HG03097 (cell line): ENCODE results near the gene CAMSAP2.
"Not testable (repeated sequence)": the region's sequence is repeated elsewhere in the genome, so short reads cannot be mapped to it uniquely, and the experiment has no call there.

ENCODE experiments used
- ATAC-seq: cut with Tn5 transposase; IDR thresholded peaks from one replicate; pipeline ENCODE4 v1.9.1; 2021; ENCODE audit not compliant: unreplicated experiment, low FRiP score

The CAMSAP2 gene

DNA sequence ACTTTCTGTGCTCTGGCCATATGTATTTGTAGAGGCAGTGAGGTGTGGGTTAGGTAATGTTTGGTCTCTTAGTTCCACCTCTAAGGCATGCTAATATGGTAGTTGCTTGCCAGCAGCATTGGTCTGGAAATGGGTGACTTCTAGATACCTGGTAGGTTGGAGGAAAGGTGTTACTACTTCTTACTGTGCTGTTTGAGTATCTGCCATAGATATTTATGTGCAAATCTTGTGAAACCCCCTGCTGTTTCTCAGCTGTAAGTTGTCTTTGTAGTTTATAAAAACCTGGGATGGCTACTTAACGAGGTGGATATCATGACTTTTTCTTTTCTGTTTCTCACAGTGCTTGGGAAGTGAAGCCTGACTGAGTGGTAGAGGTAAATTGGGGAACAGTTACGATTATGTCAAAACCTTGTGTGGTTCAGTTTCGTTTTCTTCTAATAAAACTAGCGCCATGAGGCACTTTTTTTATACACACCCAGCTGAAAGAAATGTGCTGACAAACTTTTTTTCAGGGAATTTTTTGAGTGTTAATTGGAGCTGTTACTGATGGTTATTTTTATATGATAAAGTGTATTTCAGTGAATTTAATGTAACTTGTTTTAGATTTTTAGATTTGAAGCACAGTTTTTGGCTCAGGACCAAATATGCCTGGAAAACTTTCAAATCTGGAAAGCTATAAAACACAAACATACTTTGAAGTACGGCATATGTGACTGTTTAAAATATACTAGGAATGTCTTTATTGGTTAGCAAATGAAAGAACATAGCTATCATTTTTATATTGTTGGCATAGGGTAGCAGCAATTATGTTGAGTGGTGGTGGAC, 42.1 kb downstream of the CAMSAP2 start:
- no peak for ATAC-seq

DNA sequence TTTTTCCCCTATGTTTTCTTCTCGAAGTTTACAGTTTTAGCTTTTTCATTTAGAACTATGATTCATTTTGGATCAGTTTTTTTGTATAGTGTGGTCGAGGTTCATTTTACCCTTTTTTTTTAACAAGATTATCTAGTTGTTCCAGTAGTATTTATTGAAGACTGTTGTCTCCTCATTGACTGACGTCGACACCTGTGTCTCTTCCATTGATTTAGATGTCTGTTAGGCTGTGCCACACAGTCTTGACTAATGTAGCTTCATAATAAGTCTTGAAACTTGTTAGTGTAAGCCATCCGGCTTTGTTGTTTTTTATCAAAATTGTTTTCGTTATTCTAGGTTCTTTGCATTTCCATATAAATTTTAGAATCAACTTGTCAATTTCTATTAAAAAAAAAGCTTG, 45.2 kb downstream of the CAMSAP2 start:
- no peak for ATAC-seq

DNA sequence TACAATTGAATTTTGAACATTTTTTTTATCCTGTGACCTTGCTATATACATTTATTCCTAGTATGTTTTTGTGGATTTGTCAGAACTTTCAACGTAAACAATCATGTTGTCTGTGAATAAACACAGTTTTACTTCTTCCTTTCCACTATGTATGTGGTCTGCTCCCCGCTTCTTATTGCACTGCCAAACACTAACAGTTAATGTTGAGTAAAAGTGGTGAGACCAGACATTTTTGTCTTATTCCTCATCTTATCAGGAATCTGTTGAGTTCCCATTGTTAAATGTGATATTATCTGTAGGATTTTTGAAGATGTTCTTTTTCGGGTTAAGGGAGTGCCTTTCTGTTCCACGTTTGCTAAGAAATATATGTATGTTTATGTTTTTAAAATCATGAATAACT, 45.9 kb downstream of the CAMSAP2 start:
- ATAC-seq = no peak

DNA sequence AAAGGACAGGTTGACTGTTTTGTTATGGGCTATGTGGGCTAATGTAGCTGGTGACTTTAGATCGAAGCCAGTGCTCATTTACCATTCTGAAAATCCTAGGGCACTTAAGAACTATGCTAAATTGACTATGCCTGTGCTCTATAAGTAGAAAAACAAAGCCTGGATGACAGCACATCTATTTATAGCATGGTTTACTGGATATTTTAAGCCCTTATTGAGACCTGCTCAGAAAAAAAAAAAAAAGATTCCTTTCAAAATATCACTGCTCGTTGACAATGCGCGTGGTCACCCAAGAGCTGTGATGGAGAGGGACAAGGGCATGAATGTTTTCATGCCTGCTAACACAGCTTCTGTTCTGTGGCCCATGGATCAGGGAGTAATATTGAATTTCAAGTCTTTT, 48.1 kb downstream of the CAMSAP2 start:
- no peak for ATAC-seq

DNA sequence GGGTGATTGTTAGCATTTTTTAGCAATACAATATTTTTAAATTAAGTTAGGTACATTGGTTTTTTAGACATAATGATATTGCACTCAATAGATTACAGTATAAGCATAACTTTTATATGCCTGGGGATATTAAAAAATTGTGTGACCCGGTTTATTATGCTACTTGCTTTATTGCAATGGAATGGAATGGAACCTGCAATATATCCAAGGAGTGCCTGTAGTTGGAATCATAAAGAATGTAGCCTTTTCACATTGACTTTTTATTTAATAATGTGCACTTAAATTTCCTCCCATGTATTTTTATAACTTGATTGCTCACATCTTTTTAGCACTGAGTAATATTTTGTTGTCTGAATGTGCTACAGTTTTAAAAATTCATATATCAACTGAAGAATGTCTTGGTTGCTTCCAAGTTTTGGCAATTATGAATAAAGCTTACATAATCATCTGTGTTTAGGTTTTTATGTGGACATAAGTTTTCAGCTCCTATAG, 49.2 kb downstream of the CAMSAP2 start:
- no peak for ATAC-seq

DNA sequence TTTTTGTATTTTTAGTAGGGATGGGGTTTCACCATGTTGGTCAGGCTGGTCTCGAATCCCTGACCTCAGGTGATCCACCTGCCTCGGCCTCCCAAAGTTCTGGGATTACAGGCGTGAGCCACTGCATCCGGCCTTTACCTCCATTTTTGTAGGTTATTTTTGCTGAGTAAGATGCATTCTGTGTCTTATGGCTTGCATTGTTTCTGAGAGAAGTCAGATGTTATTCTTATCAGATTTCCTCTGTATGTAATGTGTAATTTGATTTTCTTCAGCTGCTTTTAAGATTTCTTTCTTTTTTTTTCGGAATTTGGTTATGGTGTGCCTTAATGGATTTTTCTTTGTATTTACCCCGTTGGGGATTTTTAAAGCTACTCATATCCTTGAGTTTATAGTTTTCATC, 52.3 kb downstream of the CAMSAP2 start:
- ATAC-seq = not testable (repeated sequence)

DNA sequence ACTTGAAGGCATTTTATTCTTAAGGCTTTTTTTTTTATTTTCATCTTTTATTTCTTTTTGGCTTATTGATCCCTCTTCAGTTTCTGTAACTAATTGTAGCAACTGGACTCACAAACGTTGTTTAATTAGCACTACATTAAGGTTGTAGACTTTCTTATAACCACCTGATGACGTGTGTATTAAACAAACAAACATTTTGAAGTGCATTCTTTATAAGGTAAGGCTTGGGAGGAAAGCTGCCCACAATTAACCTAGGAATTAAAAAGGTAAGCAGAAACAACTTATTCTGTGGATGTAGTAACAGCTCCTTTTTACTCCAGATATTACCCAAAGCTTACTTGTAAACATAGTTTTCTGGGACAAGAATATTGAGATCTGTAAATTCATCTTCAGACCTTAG, 55.0 kb downstream of the CAMSAP2 start:
- no peak for ATAC-seq

DNA sequence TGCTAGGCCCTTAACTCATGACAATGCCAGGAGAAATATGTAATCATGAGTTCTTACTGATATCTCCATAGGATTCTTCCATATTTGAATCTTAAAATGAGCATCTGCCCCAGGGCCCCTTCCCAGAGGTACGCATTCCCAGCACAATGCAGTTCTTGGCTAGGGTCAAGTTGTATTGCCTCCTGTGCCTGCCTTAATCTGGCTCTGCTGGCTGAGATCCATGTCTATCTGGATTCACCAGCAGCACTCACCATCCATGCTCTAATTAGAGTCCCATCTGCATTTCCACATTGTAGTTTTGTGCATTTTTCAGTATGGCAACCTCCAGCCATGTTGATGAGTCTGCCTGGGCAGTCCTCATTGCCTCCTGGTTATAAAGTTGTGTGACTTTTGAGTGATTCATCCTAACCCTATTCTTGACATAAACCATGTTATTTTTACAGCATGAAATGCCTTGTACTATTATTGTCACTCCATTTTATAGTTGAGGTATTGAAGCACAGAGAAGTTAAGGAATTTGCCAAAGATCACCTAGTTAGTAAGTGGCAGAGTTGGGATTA, 55.9 kb downstream of the CAMSAP2 start:
- ATAC-seq = no peak

DNA sequence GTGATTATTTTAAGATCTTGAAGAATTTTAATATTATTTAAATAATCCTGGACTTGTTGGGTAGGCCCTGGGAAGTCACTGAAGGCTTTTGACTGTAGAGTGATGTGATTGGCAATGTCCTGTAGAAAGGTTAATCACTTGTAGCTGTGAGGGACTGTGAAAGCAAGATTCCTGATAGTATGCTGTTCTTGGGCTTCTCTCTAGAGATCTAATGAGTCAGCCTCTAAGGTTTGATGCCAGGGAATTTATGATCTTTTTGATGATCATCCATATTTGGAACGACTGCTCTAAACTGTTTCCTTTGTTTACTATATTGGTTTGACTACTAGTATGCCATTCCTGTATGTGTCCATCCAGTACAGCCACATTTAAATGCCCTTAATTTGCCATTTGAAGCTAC, 56.5 kb downstream of the CAMSAP2 start:
- ATAC-seq = no peak

DNA sequence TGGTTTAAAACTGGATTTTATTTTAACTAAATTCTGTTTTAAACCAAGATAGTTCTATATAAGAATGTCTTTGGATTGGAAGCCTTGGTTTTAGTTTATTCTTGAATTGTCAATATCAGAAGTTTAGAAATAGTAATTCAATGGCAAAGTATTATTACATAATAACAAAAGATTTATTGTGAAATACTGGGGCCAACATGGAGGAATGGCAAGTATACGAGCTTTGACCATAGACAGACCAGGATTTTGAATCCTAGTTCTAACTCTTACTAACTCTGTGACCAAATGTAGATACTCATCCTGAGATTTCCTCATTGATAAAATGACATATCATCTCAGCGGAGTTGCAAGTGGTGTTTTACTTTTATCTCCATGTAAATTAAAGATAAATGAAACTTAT, 63.3 kb downstream of the CAMSAP2 start:
- ATAC-seq = no peak

DNA sequence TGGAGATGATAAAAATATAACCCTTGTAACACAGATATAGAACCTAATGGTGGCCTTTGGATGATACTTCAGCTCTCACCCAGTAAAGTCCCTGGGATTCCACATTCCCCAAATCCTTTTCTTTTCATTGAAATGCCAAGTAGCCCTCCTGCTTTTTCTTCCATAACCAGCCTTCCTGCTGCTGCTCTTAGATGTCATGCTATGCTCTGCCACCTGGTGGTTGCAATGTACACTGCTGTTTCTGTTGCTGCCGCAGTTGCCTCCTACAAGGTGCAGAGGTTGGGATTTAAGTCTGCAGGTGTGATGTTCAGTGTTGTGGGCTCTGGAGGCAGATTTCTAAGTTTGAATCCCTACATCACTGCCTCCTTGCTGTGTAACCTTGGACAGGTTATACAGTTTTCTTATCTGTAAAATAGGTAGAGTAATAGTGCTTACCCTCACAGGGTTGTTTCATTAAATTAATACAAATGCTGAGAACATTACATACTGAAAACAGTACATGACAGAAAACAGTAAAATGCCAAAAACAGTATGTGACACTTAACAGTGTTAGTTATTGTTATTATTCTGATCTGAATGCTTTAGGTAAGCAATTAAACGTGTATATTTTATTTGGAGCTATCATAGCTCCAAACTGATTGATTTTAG, 64.3 kb downstream of the CAMSAP2 start:
- no peak for ATAC-seq

DNA sequence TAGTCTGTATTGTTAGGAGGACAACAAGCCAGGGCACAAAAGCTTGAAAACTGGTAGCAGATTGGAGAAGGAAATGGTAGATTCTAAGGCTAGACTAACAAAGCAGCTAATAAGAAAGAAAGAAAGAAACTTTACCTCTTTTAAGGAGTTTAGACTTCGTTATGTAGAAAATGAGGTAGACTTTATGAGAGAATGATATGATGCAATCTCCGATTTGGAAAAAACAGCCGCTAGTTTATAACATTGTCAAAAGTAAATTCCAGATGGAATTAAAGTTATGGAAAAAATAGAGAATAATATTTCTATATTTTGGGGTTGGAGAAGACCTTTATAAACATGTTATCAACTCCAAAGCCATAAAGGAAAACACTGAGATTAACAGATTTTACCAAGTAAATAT, 67.0 kb downstream of the CAMSAP2 start:
- ATAC-seq = no peak

DNA sequence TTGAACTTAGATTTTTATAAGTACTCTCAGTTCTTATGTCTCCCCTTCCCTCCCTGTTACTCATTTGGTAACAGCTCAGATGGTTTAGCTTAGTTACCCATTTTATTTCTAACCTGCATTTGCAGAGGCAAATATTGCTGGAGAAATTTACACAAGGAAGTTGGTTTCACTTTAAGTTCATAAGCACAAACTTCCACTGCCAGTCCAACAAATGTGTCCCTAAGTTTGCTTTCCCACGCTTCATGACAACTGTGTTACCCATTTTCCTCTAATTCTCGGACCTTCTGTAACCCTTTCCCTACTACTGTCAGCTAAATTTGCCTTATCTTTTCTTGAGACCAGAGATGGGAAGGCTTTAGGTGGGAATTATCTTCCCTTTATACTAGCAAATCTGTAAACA, 70.2 kb downstream of the CAMSAP2 start:
- ATAC-seq = no peak

DNA sequence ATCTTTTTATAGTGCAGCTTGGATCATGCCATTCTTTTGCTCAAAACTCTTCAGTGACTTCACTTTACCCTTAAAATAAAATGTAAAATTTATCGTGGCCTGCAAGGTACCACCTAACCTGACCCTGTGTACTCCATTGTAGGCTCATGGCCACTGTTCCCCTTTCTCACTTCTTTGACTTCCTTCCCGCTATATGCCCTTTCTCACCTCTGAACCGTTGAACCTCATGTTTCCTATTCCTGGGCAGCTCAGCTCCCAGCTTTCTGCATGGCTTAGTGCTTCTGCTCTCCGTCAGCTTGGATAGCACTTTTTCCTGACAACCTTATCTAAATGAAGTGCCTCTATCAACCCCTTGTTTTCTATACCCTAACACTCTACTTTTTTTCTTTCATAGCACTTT, 73.0 kb downstream of the CAMSAP2 start:
- no peak for ATAC-seq

DNA sequence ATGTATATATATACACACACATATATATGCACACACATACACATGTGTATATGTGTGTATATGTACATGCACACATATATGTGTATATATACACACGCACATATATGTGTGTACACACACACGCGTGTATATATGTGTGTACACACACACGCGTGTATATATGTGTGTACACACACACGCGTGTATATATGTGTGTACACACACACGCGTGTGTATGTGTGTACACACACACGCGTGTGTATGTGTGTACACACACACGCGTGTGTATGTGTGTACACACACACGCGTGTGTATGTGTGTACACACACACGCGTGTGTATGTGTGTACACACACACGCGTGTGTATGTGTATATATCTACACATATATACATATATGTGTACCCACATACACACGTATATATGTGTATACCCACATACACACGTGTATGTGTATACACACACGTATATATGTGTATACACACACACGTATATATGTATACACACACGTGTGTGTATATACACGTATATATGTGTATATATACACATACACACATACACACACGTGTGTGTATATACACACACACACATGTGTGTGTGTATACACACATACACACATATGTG, 78.0 kb downstream of the CAMSAP2 start:
- not testable (repeated sequence) for ATAC-seq

DNA sequence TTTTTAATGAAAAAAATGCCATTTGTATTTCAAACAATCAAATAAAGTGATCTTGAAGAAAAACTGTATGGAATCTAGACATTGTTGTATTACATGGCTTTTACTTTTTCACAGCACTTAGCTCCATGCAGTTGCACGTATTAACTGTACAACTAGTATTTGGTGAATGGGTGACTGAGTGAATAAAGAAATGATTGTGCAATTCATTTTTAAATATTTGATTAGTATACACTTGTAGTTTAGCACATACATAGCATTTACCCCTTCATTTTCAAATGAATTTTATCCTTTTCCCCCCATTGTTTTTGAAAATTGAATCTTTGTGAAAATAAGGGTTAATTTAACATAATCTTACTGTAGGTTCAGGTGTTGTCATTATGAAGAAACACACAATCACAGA, 79.6 kb downstream of the CAMSAP2 start:
- no peak for ATAC-seq

DNA sequence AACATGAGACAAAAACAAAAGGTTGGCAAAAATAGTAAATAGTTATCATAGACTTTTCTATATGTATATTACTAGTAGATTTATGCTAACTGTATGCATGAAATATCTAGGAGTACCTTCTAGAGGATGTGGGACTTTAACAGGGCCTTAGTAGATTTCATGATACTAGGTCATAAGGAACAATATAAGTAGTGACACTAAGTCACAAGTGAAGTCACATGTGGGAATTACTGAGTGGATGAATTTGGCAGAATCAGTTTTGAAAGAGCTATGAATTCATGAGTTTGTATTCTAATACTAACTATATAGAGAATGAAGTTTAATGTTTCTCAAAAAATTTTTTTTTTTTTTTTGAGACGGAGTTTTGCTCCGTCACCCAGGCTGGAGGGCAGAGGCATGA, 81.0 kb downstream of the CAMSAP2 start:
- no peak for ATAC-seq

DNA sequence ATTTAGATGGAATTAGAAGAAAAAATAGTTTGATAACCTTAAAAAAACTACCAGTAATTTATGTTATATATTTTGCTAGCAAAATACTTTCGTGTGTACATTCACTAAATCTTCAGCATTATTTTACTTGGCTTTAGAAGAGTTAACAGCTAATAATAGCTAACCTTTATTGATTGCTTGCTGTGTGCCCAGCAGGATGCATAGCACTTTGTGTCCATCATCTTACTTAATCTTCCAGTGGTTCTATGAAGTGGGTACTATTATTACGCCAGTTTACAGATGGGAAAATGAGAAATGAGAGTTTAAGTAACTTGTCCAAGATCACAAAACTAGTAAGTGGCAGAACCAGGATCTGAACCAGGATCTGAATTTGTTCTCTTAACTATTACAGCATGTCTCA, 92.4 kb downstream of the CAMSAP2 start:
- ATAC-seq = no peak

DNA sequence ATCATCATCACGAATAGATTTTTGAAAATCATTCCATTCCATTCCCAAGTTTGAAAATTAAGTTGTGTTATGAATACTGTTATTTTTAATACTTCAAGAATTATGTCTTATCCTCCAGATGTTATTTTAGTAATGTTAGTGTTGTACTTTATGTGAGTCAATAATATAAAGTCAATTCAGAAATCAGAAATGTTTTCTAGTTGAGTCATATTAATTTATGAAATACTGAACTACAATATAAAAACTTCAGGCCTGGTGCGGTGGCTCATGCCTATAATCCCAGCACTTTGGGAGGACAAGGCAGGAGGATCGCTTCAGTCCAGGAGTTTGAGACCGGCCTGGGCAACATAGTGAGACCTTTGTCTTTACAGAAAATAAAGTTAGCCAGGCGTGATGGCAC, 95.7 kb downstream of the CAMSAP2 start:
- no peak for ATAC-seq

DNA sequence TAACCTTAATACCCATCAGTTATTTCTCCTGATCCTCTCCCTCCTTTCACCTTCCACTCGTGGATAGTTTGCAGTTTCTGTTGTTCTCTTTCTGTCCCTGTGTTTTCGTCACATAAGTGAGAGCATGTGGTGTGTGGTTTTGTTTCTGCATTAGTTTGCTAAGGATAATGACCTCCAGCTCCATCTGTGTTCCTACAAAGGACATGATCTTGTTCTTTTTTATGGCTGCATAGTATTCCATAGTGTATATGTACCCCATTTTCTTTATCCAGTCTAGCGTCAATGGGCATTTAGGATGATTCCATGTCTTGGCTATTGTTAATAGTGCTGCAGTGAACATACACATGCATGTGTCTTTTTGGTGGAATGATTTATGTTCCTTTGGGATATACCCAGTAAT, 97.5 kb downstream of the CAMSAP2 start:
- no peak for ATAC-seq

DNA sequence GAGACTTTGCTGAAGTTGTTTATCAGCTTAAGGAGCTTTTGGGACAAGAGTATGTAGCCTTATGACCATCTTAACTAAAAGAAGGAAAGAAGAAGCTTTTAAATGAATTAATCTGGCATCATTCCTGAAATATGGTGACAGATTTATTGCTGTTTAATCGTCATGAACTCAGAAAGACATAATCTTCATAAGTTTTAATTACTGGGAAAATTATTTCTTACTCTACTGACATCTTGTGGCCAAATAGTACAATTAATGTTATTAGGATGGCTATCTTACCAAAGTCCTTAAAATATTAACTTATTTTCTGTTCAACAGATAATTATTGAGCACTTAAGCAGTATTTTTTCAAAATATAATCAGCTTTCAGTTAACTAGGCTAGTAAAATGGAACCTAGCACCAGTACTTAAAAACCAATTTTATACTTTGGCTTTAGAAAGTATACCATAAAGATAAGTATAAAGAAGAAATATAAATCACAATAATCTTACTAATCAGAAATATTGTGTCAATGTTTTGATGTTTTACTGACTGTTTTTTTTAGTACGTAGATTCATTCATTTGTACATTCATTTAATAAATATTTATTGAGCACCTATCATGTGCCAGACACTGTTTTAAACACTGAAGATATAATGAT, 99.4 kb downstream of the CAMSAP2 start:
- ATAC-seq = no peak
